ENCODE data around the gene PCDHB3. TPM values are rescaled to one million over a fixed set of nuclear protein-coding genes. Genes with fewer than 3 reads are reported as not detected.

PCDHB3 gene
- 2.0 and 2.3 TPM in 2 replicates for total RNA-seq (2021)
- long read RNA-seq, partial matches to known transcripts = 0 of 1 reads
- long read RNA-seq, other reads (novel, unspliced or antisense) = 0 of 1 reads

DNA sequence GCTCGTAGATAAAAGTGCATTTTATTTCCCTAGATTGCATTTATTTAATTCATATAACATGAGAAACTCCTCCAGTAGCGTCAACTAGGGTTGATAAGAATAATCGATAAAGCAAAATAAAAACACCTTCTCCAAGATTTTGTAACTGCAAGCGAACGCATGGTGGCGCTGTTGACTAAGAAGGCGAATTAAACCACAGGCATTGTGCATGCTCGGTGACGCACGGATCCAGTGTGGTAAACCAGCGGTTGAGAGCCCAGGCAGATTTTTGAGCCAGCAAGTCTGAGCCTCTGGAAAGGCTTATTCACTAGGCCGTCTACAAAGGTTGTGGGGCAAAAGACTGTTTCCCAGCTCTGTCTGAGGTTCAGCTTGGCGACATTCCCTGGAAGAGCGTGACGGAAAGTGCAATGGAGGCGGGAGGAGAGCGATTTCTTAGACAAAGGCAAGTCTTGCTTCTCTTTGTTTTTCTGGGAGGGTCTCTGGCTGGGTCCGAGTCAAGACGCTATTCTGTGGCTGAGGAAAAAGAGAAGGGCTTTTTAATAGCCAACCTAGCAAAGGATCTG lies at the start of gene PCDHB3:
TSS of gene PCDHB3 (plus strand) at position 231 of the 563 bp plus-strand sequence. CDS start at position 408, 177 bp downstream.
- Histone ChIP-seq H3K4me1 (ENCODE audit: insufficient read depth, low read length) (no peaks in the 10 kb centered on the region), H3K23me2 (ENCODE audit: insufficient read length, low read depth, low read length, poor library complexity, severe bottlenecking) (peaks cover 2% of the 10 kb centered on the region), H3K9ac (ENCODE audit: extremely low read depth, insufficient read length, low read length) (peak within 1 kb of the TSS; percentile 39), H2BK5ac (ENCODE audit: insufficient read length, low read length) (no peak within 1 kb of the TSS), H2BK120ac (ENCODE audit: low read depth, low read length, poor library complexity, severe bottlenecking) (peak within 1 kb of the TSS; percentile 83), H3K14ac (ENCODE audit: insufficient read depth, low read length) (peak within 1 kb of the TSS; percentile 93; the same call in 1 of the 2 replicates), H2BK15ac (ENCODE audit: low read depth, low read length) (no peak within 1 kb of the TSS), H3K79me1 (ENCODE audit: insufficient read depth, low read depth, low read length, poor library complexity, severe bottlenecking) (peaks cover 3% of the 10 kb centered on the region), H3K18ac (ENCODE audit: insufficient read length, low read depth, low read length) (peak within 1 kb of the TSS; percentile 88), H3K27ac (ENCODE audit: insufficient read length, low read depth, low read length) (no peak within 1 kb of the TSS), H3K56ac (ENCODE audit: insufficient read length, low read depth, low read length) (no peak within 1 kb of the TSS), H4K91ac (ENCODE audit: insufficient read length, low read depth, low read length) (no peak within 1 kb of the TSS), H2AFZ (ENCODE audit: low read length) (peak within 1 kb of the TSS; percentile 91), H4K20me1 (ENCODE audit: control insufficient read depth, insufficient read depth, insufficient read length) (no peaks in the 10 kb centered on the region), H4K5ac (ENCODE audit: insufficient read length, low read depth, low read length) (no peak within 1 kb of the TSS), H3K4me2 (ENCODE audit: insufficient read depth, insufficient read length, low read length) (no peak within 1 kb of the TSS), H3K4ac (ENCODE audit: low read depth, low read length) (no peak within 1 kb of the TSS; the same call in 1 of the 2 replicates), H2BK12ac (ENCODE audit: insufficient read length, low read depth, low read length) (no peak within 1 kb of the TSS), H3K27me3 (ENCODE audit: insufficient read depth, low read length) (no peaks in the 10 kb centered on the region), H3K9me3 (ENCODE audit: control insufficient read depth, low read depth, low read length) (peaks cover 7% of the 10 kb centered on the region), H3K23ac (ENCODE audit: insufficient read length, low read depth, low read length) (no peak within 1 kb of the TSS), H4K8ac (replicated peaks; ENCODE audit: insufficient read length, low read depth, low read length) (no peak within 1 kb of the TSS), H2AK5ac (ENCODE audit: insufficient read length, low read length) (no peak within 1 kb of the TSS), H2BK20ac (ENCODE audit: low read depth, low read length, poor library complexity, severe bottlenecking) (no peak within 1 kb of the TSS), H3T11ph (ENCODE audit: low read length) (peak within 1 kb of the TSS; percentile 55), H3K79me2 (ENCODE audit: insufficient read depth, low read length) (no peaks in the 10 kb centered on the region; the same call in 1 of the 2 replicates)
- peak within 1 kb of the TSS in 1 of 2 experiments; percentile 63; a peak in 3 of 5 replicates for H3K4me3 Mint-ChIP-seq
- peaks cover 37 to 78% (median 58%) of the 10 kb centered on the region in 3 experiments for H3K36me3 Mint-ChIP-seq (ENCODE audit: insufficient read depth in 1 of 3, low read depth in 3 of 3)
- DNase-seq = peak; percentile 79
- H3K27me3 Mint-ChIP-seq (ENCODE audit: low read depth) = no peaks in the 10 kb centered on the region; the same call in 1 of the 2 replicates
- peaks cover 44 to 55% of the 10 kb centered on the region in 2 experiments for H3K9me3 Mint-ChIP-seq
- WGBS (ENCODE audit: extremely low coverage, insufficient read length, low lambda C conversion rate) = no CpG with 5 or more reads among the region's 19 CpGs
- peak within 1 kb of the TSS in 1 of 3 experiments; percentile 98; a peak in 2 of 7 replicates for H3K27ac Mint-ChIP-seq
- TF ChIP-seq, protein P1, sequence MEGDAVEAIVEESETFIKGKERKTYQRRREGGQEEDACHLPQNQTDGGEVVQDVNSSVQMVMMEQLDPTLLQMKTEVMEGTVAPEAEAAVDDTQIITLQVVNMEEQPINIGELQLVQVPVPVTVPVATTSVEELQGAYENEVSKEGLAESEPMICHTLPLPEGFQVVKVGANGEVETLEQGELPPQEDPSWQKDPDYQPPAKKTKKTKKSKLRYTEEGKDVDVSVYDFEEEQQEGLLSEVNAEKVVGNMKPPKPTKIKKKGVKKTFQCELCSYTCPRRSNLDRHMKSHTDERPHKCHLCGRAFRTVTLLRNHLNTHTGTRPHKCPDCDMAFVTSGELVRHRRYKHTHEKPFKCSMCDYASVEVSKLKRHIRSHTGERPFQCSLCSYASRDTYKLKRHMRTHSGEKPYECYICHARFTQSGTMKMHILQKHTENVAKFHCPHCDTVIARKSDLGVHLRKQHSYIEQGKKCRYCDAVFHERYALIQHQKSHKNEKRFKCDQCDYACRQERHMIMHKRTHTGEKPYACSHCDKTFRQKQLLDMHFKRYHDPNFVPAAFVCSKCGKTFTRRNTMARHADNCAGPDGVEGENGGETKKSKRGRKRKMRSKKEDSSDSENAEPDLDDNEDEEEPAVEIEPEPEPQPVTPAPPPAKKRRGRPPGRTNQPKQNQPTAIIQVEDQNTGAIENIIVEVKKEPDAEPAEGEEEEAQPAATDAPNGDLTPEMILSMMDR (conservative IDR thresholded peaks at IDR 0.05) = peak; percentile 85
- H3K4me1 Mint-ChIP-seq = peaks cover 8 to 12% of the 10 kb centered on the region in 2 experiments
